Gastroesophageal sphincter (tissue), 3 donors: ENCODE results near the gene ZPLD1.

Experiments
- CTCF ChIP-seq, 4 experiments: fragments of 200-600 bp in 2 of 4; fragments of 450-650 bp in 2 of 4; sonication (generic) in 1 of 4; IDR thresholded peaks; one replicate each; pipeline ENCODE4 v1.5.1; 2017 to 2019; ENCODE audit warnings: antibody characterized with exemption in 4 of 4, mild to moderate bottlenecking in 2 of 4, moderate library complexity in 2 of 4
- POLR2A ChIP-seq, 2 donors: fragments of 450-650 bp; IDR thresholded peaks; one replicate each; pipeline ENCODE4 v1.6.1; 2017; ENCODE audit warnings: antibody characterized with exemption in 2 of 2, mild to moderate bottlenecking in 2 of 2, moderate library complexity in 1 of 2
- POLR2AphosphoS5 ChIP-seq: sonication (generic); formaldehyde crosslinking; IDR thresholded peaks from one replicate; pipeline ENCODE4 v1.6.1; 2017; ENCODE audit warnings: antibody characterized with exemption

GRCh38 chr3:102510663-102511062, 75.8 kb downstream of the ZPLD1 start:
- TF ChIP-seq CTCF (IDR thresholded peaks at IDR 0.05) (no peak), POLR2AphosphoS5 (no peak), POLR2A (IDR thresholded peaks at IDR 0.05) (no peak)
